ENCODE results near the gene EYS.

GRCh38 chr6:65229825-65230224, 477.2 kb downstream of the EYS start:
- TF ChIP-seq GATA2 (IDR thresholded peaks at IDR 0.05; ENCODE audit: low read depth, low read length) (no peak), GATA3 (IDR thresholded peaks at IDR 0.05; ENCODE audit: low read depth, low read length) (no peak)

Data from SH-SY5Y (cell line).